Measurements from ENCODE around the gene ZFYVE9. TPM values are rescaled to one million over a fixed set of nuclear protein-coding genes. Genes with fewer than 3 reads are reported as not detected.

Gene ZFYVE9
- total and polyA plus RNA-seq, 2 of the 4 experiments (the other 2 are of a cell fraction): 8.3 to 28.7 TPM

DNA sequence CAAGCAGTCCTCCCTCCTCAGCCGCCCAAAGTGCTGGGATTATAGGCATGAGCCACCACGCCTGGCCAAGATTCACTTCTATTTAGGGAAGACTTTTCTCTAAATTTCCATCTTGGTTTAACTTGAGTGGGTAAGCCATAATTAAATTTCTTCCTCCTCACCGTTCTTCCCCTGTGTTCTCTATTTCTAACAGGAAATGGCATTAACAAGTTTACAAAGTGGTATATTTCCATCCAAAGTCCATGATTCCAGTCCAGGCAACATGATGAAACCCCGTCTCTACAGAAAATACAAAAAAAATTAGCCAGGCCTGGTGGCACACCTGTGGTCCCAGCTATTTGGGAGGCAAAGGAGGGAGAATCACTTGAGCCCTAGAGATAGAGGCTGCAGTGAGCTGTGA is 92.1 kb downstream of the ZFYVE9 start:
- no peak overlapping the region for H3K4me2 ChIP-seq (ENCODE audit: low read depth, low read length)
- no TSS peak for BruUV-seq (replicated peaks)

More for the DNA sequence above, 92.1 kb downstream of the ZFYVE9 start:
- peaks cover 6% of the 10 kb centered on the region for H3K4me1 ChIP-seq (ENCODE audit: control insufficient read depth, insufficient read depth, low read length)
- no peaks in the 10 kb centered on the region for H3K36me3 ChIP-seq (ENCODE audit: control insufficient read depth, insufficient read depth, low read length)
- in situ Hi-C loops (cut with MboI; ENCODE audit: low sequenced_read_pairs) (no loop called here), intact Hi-C loops (cut with micrococcal nuclease) (no loop called here), dilution Hi-C loops (cut with HindIII; ENCODE audit: low sequenced_read_pairs, unreplicated experiment) (no loop called here)
- H3K14ac ChIP-seq (replicated peaks; ENCODE audit: low read depth, low read length): no peak overlapping the region
- H4K91ac ChIP-seq (ENCODE audit: insufficient read depth, low read depth, low read length): no peak overlapping the region
- no peak overlapping the region for H2BK20ac ChIP-seq (ENCODE audit: low read depth, low read length)
- H2BK5ac ChIP-seq (ENCODE audit: low read depth, low read length, poor library complexity, severe bottlenecking): no peak overlapping the region
- H3K56ac ChIP-seq (ENCODE audit: extremely low read depth, insufficient read depth, low read length): no peak overlapping the region
- H2BK120ac ChIP-seq (ENCODE audit: low read depth, low read length): no peak overlapping the region
- ATAC-seq (ENCODE audit: low read depth): no peak
- no peak overlapping the region for H2AK9ac ChIP-seq (replicated peaks; ENCODE audit: low read depth, low read length, poor library complexity)
- POLR2A ChIA-PET (ENCODE audit: unreplicated experiment): interaction anchor here (0.5 kb wide), 1 partner anchor 22 kb away, joined by 14 read pairs; no protein-coding TSS in a partner anchor
- WGBS, 2 experiments (ENCODE audit: extremely low coverage in 2 of 2, insufficient read length in 1 of 2): no CpG with 5 or more reads among the region's 4 CpGs
- no peak overlapping the region for H4K8ac ChIP-seq (ENCODE audit: low read depth in 2 of 2, low read length in 2 of 2)
- no peak overlapping the region for H3K4me3 ChIP-seq (ENCODE audit: insufficient read depth, low read depth, low read length)
- H4K20me1 ChIP-seq (ENCODE audit: insufficient read depth, low read length): peaks cover 4% of the 10 kb centered on the region; the same call in 1 of the 2 replicates
- H2BK15ac ChIP-seq (ENCODE audit: low read depth, low read length): no peak overlapping the region
- H4K5ac ChIP-seq (ENCODE audit: low read depth, low read length): no peak overlapping the region
- H3K4ac ChIP-seq (ENCODE audit: low read depth, low read length): no peak overlapping the region
- H2AK5ac ChIP-seq (ENCODE audit: low read depth, low read length): no peak overlapping the region
- no peaks in the 10 kb centered on the region for H3K9me3 ChIP-seq (ENCODE audit: control insufficient read depth, insufficient read depth, low read length)
- H3K18ac ChIP-seq (ENCODE audit: low read depth, low read length): no peak overlapping the region
- H3K9me1 ChIP-seq (ENCODE audit: insufficient read depth, low read length): no peaks in the 10 kb centered on the region
- no peak overlapping the region for H3K9ac ChIP-seq (ENCODE audit: low read depth, low read length)
- no peaks in the 10 kb centered on the region for H3K27me3 ChIP-seq (ENCODE audit: control insufficient read depth, insufficient read depth, low read length)
- CTCF ChIA-PET: no interaction called here
- no peak overlapping the region for H3K23ac ChIP-seq (ENCODE audit: low read depth, low read length)
- no peak overlapping the region for H2AFZ ChIP-seq (replicated peaks; ENCODE audit: low read length, poor library complexity)
- H3K27ac ChIP-seq (ENCODE audit: insufficient read depth, low read length): no peak overlapping the region
- TF ChIP-seq MXI1 (IDR thresholded peaks at IDR 0.05; ENCODE audit: borderline replicate concordance, low read depth, low read length): no peak
- no peak for TF ChIP-seq POLR2A (IDR thresholded peaks at IDR 0.05; ENCODE audit: low read depth, low read length)
- no peak for TF ChIP-seq CEBPB (IDR thresholded peaks at IDR 0.05; ENCODE audit: low read depth, low read length)
- TF ChIP-seq RCOR1 (IDR thresholded peaks at IDR 0.05; ENCODE audit: insufficient replicate concordance, low read length): no peak
- TF ChIP-seq RFX5 (IDR thresholded peaks at IDR 0.05; ENCODE audit: low read depth, low read length): no peak
- no peak for TF ChIP-seq MAFK (IDR thresholded peaks at IDR 0.05; ENCODE audit: low read depth, low read length)
- TF ChIP-seq BHLHE40 (IDR thresholded peaks at IDR 0.05; ENCODE audit: low read depth, low read length): no peak
- TF ChIP-seq NFE2L2 (IDR thresholded peaks at IDR 0.05; ENCODE audit: low read depth, low read length): no peak
- TF ChIP-seq SMC3 (IDR thresholded peaks at IDR 0.05; ENCODE audit: low read depth, low read length): no peak
- TF ChIP-seq, protein P1, sequence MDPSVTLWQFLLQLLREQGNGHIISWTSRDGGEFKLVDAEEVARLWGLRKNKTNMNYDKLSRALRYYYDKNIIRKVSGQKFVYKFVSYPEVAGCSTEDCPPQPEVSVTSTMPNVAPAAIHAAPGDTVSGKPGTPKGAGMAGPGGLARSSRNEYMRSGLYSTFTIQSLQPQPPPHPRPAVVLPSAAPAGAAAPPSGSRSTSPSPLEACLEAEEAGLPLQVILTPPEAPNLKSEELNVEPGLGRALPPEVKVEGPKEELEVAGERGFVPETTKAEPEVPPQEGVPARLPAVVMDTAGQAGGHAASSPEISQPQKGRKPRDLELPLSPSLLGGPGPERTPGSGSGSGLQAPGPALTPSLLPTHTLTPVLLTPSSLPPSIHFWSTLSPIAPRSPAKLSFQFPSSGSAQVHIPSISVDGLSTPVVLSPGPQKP (IDR thresholded peaks at IDR 0.05; ENCODE audit: borderline replicate concordance, low read depth, low read length): no peak
- TF ChIP-seq MAZ (IDR thresholded peaks at IDR 0.05; ENCODE audit: borderline replicate concordance, low read depth, low read length): no peak
- TF ChIP-seq FOS (IDR thresholded peaks at IDR 0.05; ENCODE audit: low read depth, low read length): no peak
- TF ChIP-seq RAD21 (IDR thresholded peaks at IDR 0.05; ENCODE audit: low read length): no peak
- no peak for TF ChIP-seq CHD1 (IDR thresholded peaks at IDR 0.05; ENCODE audit: low read depth, low read length)
- TF ChIP-seq, protein P2, sequence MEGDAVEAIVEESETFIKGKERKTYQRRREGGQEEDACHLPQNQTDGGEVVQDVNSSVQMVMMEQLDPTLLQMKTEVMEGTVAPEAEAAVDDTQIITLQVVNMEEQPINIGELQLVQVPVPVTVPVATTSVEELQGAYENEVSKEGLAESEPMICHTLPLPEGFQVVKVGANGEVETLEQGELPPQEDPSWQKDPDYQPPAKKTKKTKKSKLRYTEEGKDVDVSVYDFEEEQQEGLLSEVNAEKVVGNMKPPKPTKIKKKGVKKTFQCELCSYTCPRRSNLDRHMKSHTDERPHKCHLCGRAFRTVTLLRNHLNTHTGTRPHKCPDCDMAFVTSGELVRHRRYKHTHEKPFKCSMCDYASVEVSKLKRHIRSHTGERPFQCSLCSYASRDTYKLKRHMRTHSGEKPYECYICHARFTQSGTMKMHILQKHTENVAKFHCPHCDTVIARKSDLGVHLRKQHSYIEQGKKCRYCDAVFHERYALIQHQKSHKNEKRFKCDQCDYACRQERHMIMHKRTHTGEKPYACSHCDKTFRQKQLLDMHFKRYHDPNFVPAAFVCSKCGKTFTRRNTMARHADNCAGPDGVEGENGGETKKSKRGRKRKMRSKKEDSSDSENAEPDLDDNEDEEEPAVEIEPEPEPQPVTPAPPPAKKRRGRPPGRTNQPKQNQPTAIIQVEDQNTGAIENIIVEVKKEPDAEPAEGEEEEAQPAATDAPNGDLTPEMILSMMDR (conservative IDR thresholded peaks at IDR 0.05; ENCODE audit: low read depth, low read length): no peak
- TF ChIP-seq, protein P3, sequence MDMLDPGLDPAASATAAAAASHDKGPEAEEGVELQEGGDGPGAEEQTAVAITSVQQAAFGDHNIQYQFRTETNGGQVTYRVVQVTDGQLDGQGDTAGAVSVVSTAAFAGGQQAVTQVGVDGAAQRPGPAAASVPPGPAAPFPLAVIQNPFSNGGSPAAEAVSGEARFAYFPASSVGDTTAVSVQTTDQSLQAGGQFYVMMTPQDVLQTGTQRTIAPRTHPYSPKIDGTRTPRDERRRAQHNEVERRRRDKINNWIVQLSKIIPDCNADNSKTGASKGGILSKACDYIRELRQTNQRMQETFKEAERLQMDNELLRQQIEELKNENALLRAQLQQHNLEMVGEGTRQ (IDR thresholded peaks at IDR 0.05; ENCODE audit: low read depth, low read length): no peak
- DNase-seq: no peak
- peaks cover 4 to 8% of the 10 kb centered on the region in 2 experiments; a peak in 3 of 4 replicates for H3K79me1 ChIP-seq (ENCODE audit: low read depth in 1 of 2, low read length in 2 of 2)

Data from IMR-90 (cell line).